Measurements from ENCODE around the gene BABAM1. TPM values are rescaled to one million over a fixed set of nuclear protein-coding genes. Genes with fewer than 3 reads are reported as not detected.

BABAM1 gene
- total and polyA plus RNA-seq, 2 of the 4 experiments (the other 2 are of a cell fraction), result 95.1 to 101 TPM

GRCh38 chr19:17240062-17240752, 27.0 kb upstream of the BABAM1 start:
- Histone ChIP-seq H2BK5ac (ENCODE audit: low read depth, low read length, poor library complexity, severe bottlenecking) (no peak overlapping the region), H2AK9ac (replicated peaks; ENCODE audit: low read depth, low read length, poor library complexity) (no peak overlapping the region), H3K36me3 (ENCODE audit: control insufficient read depth, insufficient read depth, low read length) (peaks cover 19% of the 10 kb centered on the region), H2BK120ac (ENCODE audit: low read depth, low read length) (no peak overlapping the region), H3K9me1 (ENCODE audit: insufficient read depth, low read length) (peaks cover 6% of the 10 kb centered on the region; the same call in 1 of the 2 replicates), H4K5ac (ENCODE audit: low read depth, low read length) (no peak overlapping the region), H3K27ac (ENCODE audit: insufficient read depth, low read length) (no peak overlapping the region), H3K4me3 (ENCODE audit: insufficient read depth, low read depth, low read length) (no peak overlapping the region), H2AK5ac (ENCODE audit: low read depth, low read length) (no peak overlapping the region), H3K4ac (ENCODE audit: low read depth, low read length) (no peak overlapping the region), H3K4me2 (ENCODE audit: low read depth, low read length) (no peak overlapping the region), H3K9ac (ENCODE audit: low read depth, low read length) (no peak overlapping the region), H3K18ac (ENCODE audit: low read depth, low read length) (no peak overlapping the region), H3K56ac (ENCODE audit: extremely low read depth, insufficient read depth, low read length) (no peak overlapping the region), H4K91ac (ENCODE audit: insufficient read depth, low read depth, low read length) (no peak overlapping the region), H2BK20ac (ENCODE audit: low read depth, low read length) (no peak overlapping the region), H2AFZ (replicated peaks; ENCODE audit: low read length, poor library complexity) (no peak overlapping the region), H2BK15ac (ENCODE audit: low read depth, low read length) (no peak overlapping the region), H3K79me1 (ENCODE audit: low read depth in 1 of 2, low read length in 2 of 2) (peaks cover 32 to 63% of the 10 kb centered on the region in 2 experiments), H4K8ac (ENCODE audit: low read depth in 2 of 2, low read length in 2 of 2) (no peak overlapping the region), H3K23ac (ENCODE audit: low read depth, low read length) (no peak overlapping the region), H3K27me3 (ENCODE audit: control insufficient read depth, insufficient read depth, low read length) (no peaks in the 10 kb centered on the region), H3K4me1 (ENCODE audit: control insufficient read depth, insufficient read depth, low read length) (peaks cover 10% of the 10 kb centered on the region; the same call in 1 of the 2 replicates), H3K9me3 (ENCODE audit: control insufficient read depth, insufficient read depth, low read length) (no peaks in the 10 kb centered on the region), H4K20me1 (ENCODE audit: insufficient read depth, low read length) (peaks cover 31% of the 10 kb centered on the region), H3K14ac (replicated peaks; ENCODE audit: low read depth, low read length) (no peak overlapping the region)
- in situ Hi-C loops (cut with MboI; ENCODE audit: low sequenced_read_pairs) (no loop called here), intact Hi-C loops (cut with micrococcal nuclease) (no loop called here), dilution Hi-C loops (cut with HindIII; ENCODE audit: low sequenced_read_pairs, unreplicated experiment) (no loop called here)
- 87% methylated on average over 4 of the region's 24 CpGs; no CpG with 5 or more reads in 1 of the 2 experiments for WGBS, 2 experiments (ENCODE audit: extremely low coverage in 2 of 2, insufficient read length in 1 of 2)
- no TSS peak for BruUV-seq (replicated peaks)
- CTCF ChIA-PET, result no interaction called here
- DNase-seq, result no peak
- no peak for TF ChIP-seq CHD1 (IDR thresholded peaks at IDR 0.05; ENCODE audit: low read depth, low read length)
- no peak for TF ChIP-seq SMC3 (IDR thresholded peaks at IDR 0.05; ENCODE audit: low read depth, low read length)
- TF ChIP-seq CEBPB (IDR thresholded peaks at IDR 0.05; ENCODE audit: low read depth, low read length), result no peak
- no peak for TF ChIP-seq ELK1 (IDR thresholded peaks at IDR 0.05; ENCODE audit: borderline replicate concordance, low read depth, low read length)
- TF ChIP-seq RFX5 (IDR thresholded peaks at IDR 0.05; ENCODE audit: low read depth, low read length), result no peak
- TF ChIP-seq MXI1 (IDR thresholded peaks at IDR 0.05; ENCODE audit: borderline replicate concordance, low read depth, low read length), result no peak
- no peak for TF ChIP-seq RCOR1 (IDR thresholded peaks at IDR 0.05; ENCODE audit: insufficient replicate concordance, low read length)
- no peak for TF ChIP-seq MAZ (IDR thresholded peaks at IDR 0.05; ENCODE audit: borderline replicate concordance, low read depth, low read length)
- ATAC-seq (ENCODE audit: low read depth), result no peak
- POLR2A ChIA-PET (ENCODE audit: unreplicated experiment), result no interaction called here
